A172 (cell line): ENCODE data around the gene TRPV5. TPM values are rescaled to one million over a fixed set of nuclear protein-coding genes. Genes with fewer than 3 reads are reported as not detected.

Experiments
- DNase-seq: peaks from one replicate; pipeline ENCODE4 v3.0.0-alpha.2; 2015; ENCODE audit warnings: low spot score
- total RNA-seq: library from RNA; depleted of rRNA; stranded (reverse); fragments of >200 nt; shearing (Covaris generic); gene quantifications from 2 replicates; pipeline ENCODE4 v1.2.3, GENCODE V29; 2014

The TRPV5 gene
- total RNA-seq, 1 experiment from 2014 or later: 0.22 TPM

GRCh38 chr7:142940966-142941535 lies 7.5 kb upstream of the TRPV5 start:
- no peak for DNase-seq

GRCh38 chr7:142939226-142939910 lies 5.8 kb upstream of the TRPV5 start, which contains the start of gene LLCFC1:
LLCFC1 (plus strand) TSS chr7:142939484; CDS start chr7:142939622, 138 bp downstream.
- no peak for DNase-seq

GRCh38 chr7:142938611-142939010 lies 5.1 kb upstream of the TRPV5 start:
- DNase-seq: no peak

- no peak for DNase-seq
Measured at GRCh38 chr7:142935941-142936565, 2.5 kb upstream of the TRPV5 start.

GRCh38 chr7:142934056-142934455 lies 510 bp upstream of the TRPV5 start:
- DNase-seq: no peak

GRCh38 chr7:142933092-142933475 lies 462 bp downstream of the TRPV5 start:
- no peak for DNase-seq

GRCh38 chr7:142932386-142933091 lies 1.0 kb downstream of the TRPV5 start:
- DNase-seq: no peak

- no peak for DNase-seq
Measured at GRCh38 chr7:142930126-142930730, 3.3 kb downstream of the TRPV5 start.

- DNase-seq: no peak
Measured at GRCh38 chr7:142927949-142928348, 5.6 kb downstream of the TRPV5 start.

GRCh38 chr7:142927085-142927745 lies 6.3 kb downstream of the TRPV5 start:
- DNase-seq: no peak

- no peak for DNase-seq
Measured at GRCh38 chr7:142925413-142925812, 8.1 kb downstream of the TRPV5 start.

GRCh38 chr7:142923391-142923790 lies 10.2 kb downstream of the TRPV5 start:
- DNase-seq: no peak

- DNase-seq: no peak
Measured at GRCh38 chr7:142919656-142920055, 13.9 kb downstream of the TRPV5 start.

GRCh38 chr7:142918901-142919300 lies 14.6 kb downstream of the TRPV5 start:
- no peak for DNase-seq

GRCh38 chr7:142917447-142917846 lies 16.1 kb downstream of the TRPV5 start:
- no peak for DNase-seq

GRCh38 chr7:142916508-142916907 lies 17.0 kb downstream of the TRPV5 start:
- no peak for DNase-seq

- DNase-seq: no peak
Measured at GRCh38 chr7:142915315-142915714, 18.2 kb downstream of the TRPV5 start.

- no peak for DNase-seq
Measured at GRCh38 chr7:142914121-142914520, 19.4 kb downstream of the TRPV5 start.

- DNase-seq: no peak
Measured at GRCh38 chr7:142913566-142913965, 20.0 kb downstream of the TRPV5 start.

- peak; percentile 4 for DNase-seq
Measured at GRCh38 chr7:142913051-142913450, 20.5 kb downstream of the TRPV5 start.

GRCh38 chr7:142910481-142910880 lies 23.1 kb downstream of the TRPV5 start:
- no peak for DNase-seq

- DNase-seq: no peak
Measured at GRCh38 chr7:142910031-142910433, 23.5 kb downstream of the TRPV5 start.
